H9 (cell line): ENCODE results near the gene ANKH. TPM values are rescaled to one million over a fixed set of nuclear protein-coding genes. Genes with fewer than 3 reads are reported as not detected.

Source experiments
- DNase-seq: peaks from one replicate; pipeline ENCODE4 v3.0.0-alpha.2; 2017
- H2AFZ ChIP-seq: one replicate; pipeline ENCODE4 v1.6.1; 2013; ENCODE audit warnings: mild to moderate bottlenecking, low read length, control low read depth, moderate library complexity
- H2AK5ac ChIP-seq: 2 replicates; pipeline ENCODE4 v1.6.1; 2013; ENCODE audit warnings: low read length, control low read depth, mixed read lengths; ENCODE audit not compliant: insufficient read length
- H2BK120ac ChIP-seq: one replicate; pipeline ENCODE4 v1.6.1; 2013; ENCODE audit warnings: low read depth, mild to moderate bottlenecking, low read length, control low read depth, inconsistent platforms; ENCODE audit not compliant: poor library complexity, severe bottlenecking
- H2BK12ac ChIP-seq: 2 replicates; pipeline ENCODE4 v1.6.1; 2013; ENCODE audit warnings: low read length, control low read depth, mixed read lengths, low read depth; ENCODE audit not compliant: insufficient read length
- H2BK15ac ChIP-seq: 2 replicates; pipeline ENCODE4 v1.6.1; 2013; ENCODE audit warnings: low read depth, low read length, control low read depth
- H2BK20ac ChIP-seq: one replicate; pipeline ENCODE4 v1.6.1; 2013; ENCODE audit warnings: low read depth, mild to moderate bottlenecking, low read length, control low read depth, inconsistent platforms; ENCODE audit not compliant: poor library complexity, severe bottlenecking
- H2BK5ac ChIP-seq: 2 replicates; pipeline ENCODE4 v1.6.1; 2013; ENCODE audit warnings: low read length, control low read depth, mixed read lengths; ENCODE audit not compliant: insufficient read length
- H3K14ac ChIP-seq: 2 replicates; pipeline ENCODE4 v1.6.1; 2013; ENCODE audit warnings: low read length, control low read depth; ENCODE audit not compliant: insufficient read depth
- H3K18ac ChIP-seq: 2 replicates; pipeline ENCODE4 v1.6.1; 2013; ENCODE audit warnings: low read depth, mild to moderate bottlenecking, mixed read lengths, low read length, control low read depth; ENCODE audit not compliant: insufficient read length
- H3K23ac ChIP-seq: 2 replicates; pipeline ENCODE4 v1.6.1; 2013; ENCODE audit warnings: low read length, control low read depth, mixed read lengths, low read depth; ENCODE audit not compliant: insufficient read length
- H3K23me2 ChIP-seq: 2 replicates; pipeline ENCODE4 v1.6.1; 2013; ENCODE audit warnings: low read depth, mild to moderate bottlenecking, mixed read lengths, low read length, control low read depth; ENCODE audit not compliant: insufficient read length, poor library complexity, severe bottlenecking
- H3K27ac ChIP-seq: 2 replicates; pipeline ENCODE4 v1.5.1; 2013; ENCODE audit warnings: low read length, control low read depth, mixed read lengths, low read depth; ENCODE audit not compliant: insufficient read length
- H3K27me3 ChIP-seq: 2 replicates; pipeline ENCODE4 v1.6.1; 2013; ENCODE audit warnings: low read length, control low read depth, inconsistent platforms; ENCODE audit not compliant: insufficient read depth
- H3K4ac ChIP-seq: 2 replicates; pipeline ENCODE4 v1.6.1; 2013; ENCODE audit warnings: low read depth, mild to moderate bottlenecking, control low read depth, inconsistent platforms, low read length, moderate library complexity
- H3K4me1 ChIP-seq: 2 replicates; pipeline ENCODE4 v1.6.1; 2013; ENCODE audit warnings: low read length, control low read depth, inconsistent platforms; ENCODE audit not compliant: insufficient read depth
- H3K4me2 ChIP-seq: 2 replicates; pipeline ENCODE4 v1.6.1; 2013; ENCODE audit warnings: low read length, control low read depth, mixed read lengths; ENCODE audit not compliant: insufficient read length, insufficient read depth
- H3K56ac ChIP-seq: 2 replicates; pipeline ENCODE4 v1.6.1; 2013; ENCODE audit warnings: low read depth, mild to moderate bottlenecking, mixed read lengths, low read length, control low read depth; ENCODE audit not compliant: insufficient read length
- H3K79me1 ChIP-seq: 2 replicates; pipeline ENCODE4 v1.6.1; 2013; ENCODE audit warnings: low read depth, mild to moderate bottlenecking, moderate library complexity, low read length, control low read depth, inconsistent platforms; ENCODE audit not compliant: insufficient read depth, poor library complexity, severe bottlenecking
- H3K79me2 ChIP-seq: 2 replicates; pipeline ENCODE4 v1.6.1; 2013; ENCODE audit warnings: low read length, control low read depth, inconsistent platforms; ENCODE audit not compliant: insufficient read depth
- H3K9ac ChIP-seq: 2 replicates; pipeline ENCODE4 v1.6.1; 2013; ENCODE audit warnings: low read length, control low read depth, mixed read lengths; ENCODE audit not compliant: insufficient read length; ENCODE audit errors: extremely low read depth
- H3K9me3 ChIP-seq: one replicate; pipeline ENCODE4 v1.6.1; 2013; ENCODE audit warnings: low read depth, low read length, inconsistent platforms; ENCODE audit not compliant: control insufficient read depth
- H3T11ph ChIP-seq: one replicate; pipeline ENCODE4 v1.6.1; 2013; ENCODE audit warnings: mild to moderate bottlenecking, low read length, control low read depth, inconsistent platforms
- H4K20me1 ChIP-seq: one replicate; pipeline ENCODE4 v1.6.1; 2013; ENCODE audit not compliant: control insufficient read depth, insufficient read length, insufficient read depth
- H4K5ac ChIP-seq: 2 replicates; pipeline ENCODE4 v1.6.1; 2013; ENCODE audit warnings: low read depth, mild to moderate bottlenecking, mixed read lengths, low read length, control low read depth; ENCODE audit not compliant: insufficient read length
- H4K8ac ChIP-seq: replicated peaks from 2 replicates; pipeline ENCODE4 v1.6.1; 2013; ENCODE audit warnings: low read length, control low read depth, mixed read lengths, low read depth; ENCODE audit not compliant: insufficient read length
- H4K91ac ChIP-seq: 2 replicates; pipeline ENCODE4 v1.6.1; 2013; ENCODE audit warnings: low read depth, mild to moderate bottlenecking, moderate library complexity, mixed read lengths, low read length, control low read depth; ENCODE audit not compliant: insufficient read length
- H3K27ac Mint-ChIP-seq, 3 experiments: 2 replicates in 2 of 3; 3 replicates in 1 of 3; pipeline ENCODE4 v1.8.0; 2020 to 2021; ENCODE audit warnings: mixed read lengths in 3 of 3, mild to moderate bottlenecking in 1 of 3, moderate library complexity in 1 of 3
- H3K27me3 Mint-ChIP-seq: 2 replicates; pipeline ENCODE4 v1.8.0; 2021; ENCODE audit warnings: low read depth, mild to moderate bottlenecking, moderate library complexity, mixed read lengths
- H3K36me3 Mint-ChIP-seq, 3 experiments: 2 replicates in 2 of 3; 3 replicates in 1 of 3; pipeline ENCODE4 v1.8.0; 2020 to 2021; ENCODE audit warnings: low read depth in 3 of 3, mixed read lengths in 3 of 3; ENCODE audit not compliant: insufficient read depth in 1 of 3
- H3K4me1 Mint-ChIP-seq, 2 experiments: 2 replicates each; pipeline ENCODE4 v1.8.0; 2020; ENCODE audit warnings: mixed read lengths in 2 of 2
- H3K4me3 Mint-ChIP-seq, 2 experiments: 2 replicates in 1 of 2; 3 replicates in 1 of 2; pipeline ENCODE4 v1.8.0; 2020 to 2021; ENCODE audit warnings: mild to moderate bottlenecking in 2 of 2, mixed read lengths in 2 of 2, moderate library complexity in 1 of 2
- H3K9me3 Mint-ChIP-seq, 2 experiments: 2 replicates in 1 of 2; 3 replicates in 1 of 2; pipeline ENCODE4 v1.8.0; 2020; ENCODE audit warnings: mild to moderate bottlenecking in 2 of 2, mixed read lengths in 2 of 2, moderate library complexity in 1 of 2
- WGBS: extraction: QIAGEN DNeasy Blood & Tissue Kit; methylation state at CpG from one replicate; pipeline ENCODE4 v1.1.7; 2013; ENCODE audit warnings: missing lambda C conversion rate, low lambda C conversion rate, mixed read lengths; ENCODE audit not compliant: insufficient read length; ENCODE audit errors: extremely low coverage; 5-methylcytosine and 5-hydroxymethylcytosine counted together
- total RNA-seq: library from RNA; stranded (reverse); gene quantifications from 2 replicates; pipeline ENCODE4 v1.2.1, GENCODE V29; 2021
- TF ChIP-seq, protein P1 (sequence below): fragments of 200-600 bp; sonication (generic); conservative IDR thresholded peaks from 3 replicates; pipeline ENCODE4 v1.8.0; 2021; ENCODE audit warnings: antibody characterized with exemption, mild to moderate bottlenecking

ANKH gene
- total RNA-seq, 1 experiment from 2014 or later = 9.6 TPM

DNA sequence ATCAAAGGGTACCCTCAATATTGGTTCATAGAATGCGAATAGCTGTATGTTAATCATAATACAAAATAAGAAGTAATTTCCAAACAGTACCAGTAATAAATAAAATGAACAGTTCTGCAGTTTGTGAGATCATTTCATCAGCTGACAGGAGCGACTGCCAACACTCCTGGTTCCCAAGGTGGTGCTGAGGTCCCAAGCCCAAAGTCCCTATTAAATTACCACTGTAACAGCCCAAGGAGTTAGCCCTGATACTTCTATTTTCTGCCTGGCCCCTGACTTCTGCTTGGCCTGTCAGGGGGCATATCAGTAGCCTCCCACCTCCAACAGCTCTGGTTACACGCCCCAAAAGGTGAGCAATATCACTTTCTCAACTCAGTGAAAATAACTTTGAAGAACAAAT is 47.1 kb downstream of the ANKH start:
- Histone ChIP-seq H2BK15ac (no peak overlapping the region), H3K18ac (no peak overlapping the region), H3K9ac (no peak overlapping the region), H3K27me3 (no peaks in the 10 kb centered on the region), H3K27ac (no peak overlapping the region), H3K4me1 (no peaks in the 10 kb centered on the region), H3K79me1 (no peaks in the 10 kb centered on the region), H3K4ac (no peak overlapping the region), H4K20me1 (no peaks in the 10 kb centered on the region), H3K23me2 (no peaks in the 10 kb centered on the region), H3K9me3 (no peaks in the 10 kb centered on the region), H3K23ac (no peak overlapping the region), H4K91ac (no peak overlapping the region), H3K56ac (no peak overlapping the region), H2BK5ac (no peak overlapping the region), H4K8ac (no peak overlapping the region), H2BK20ac (no peak overlapping the region), H2AFZ (no peak overlapping the region), H2BK12ac (no peak overlapping the region), H4K5ac (no peak overlapping the region), H2AK5ac (no peak overlapping the region), H3T11ph (no peak overlapping the region), H3K14ac (no peak overlapping the region), H2BK120ac (no peak overlapping the region), H3K4me2 (no peak overlapping the region), H3K79me2 (no peaks in the 10 kb centered on the region)
- Mint-ChIP-seq H3K4me1 (peaks cover under 1 to 3% of the 10 kb centered on the region in 2 experiments; a peak in 2 of 4 replicates), H3K36me3 (no peaks in the 10 kb centered on the region), H3K27me3 (no peaks in the 10 kb centered on the region), H3K9me3 (no peaks in the 10 kb centered on the region), H3K27ac (no peak overlapping the region), H3K4me3 (no peak overlapping the region)
- WGBS = no CpG with 5 or more reads among the region's 3 CpGs
- TF ChIP-seq, protein P1, sequence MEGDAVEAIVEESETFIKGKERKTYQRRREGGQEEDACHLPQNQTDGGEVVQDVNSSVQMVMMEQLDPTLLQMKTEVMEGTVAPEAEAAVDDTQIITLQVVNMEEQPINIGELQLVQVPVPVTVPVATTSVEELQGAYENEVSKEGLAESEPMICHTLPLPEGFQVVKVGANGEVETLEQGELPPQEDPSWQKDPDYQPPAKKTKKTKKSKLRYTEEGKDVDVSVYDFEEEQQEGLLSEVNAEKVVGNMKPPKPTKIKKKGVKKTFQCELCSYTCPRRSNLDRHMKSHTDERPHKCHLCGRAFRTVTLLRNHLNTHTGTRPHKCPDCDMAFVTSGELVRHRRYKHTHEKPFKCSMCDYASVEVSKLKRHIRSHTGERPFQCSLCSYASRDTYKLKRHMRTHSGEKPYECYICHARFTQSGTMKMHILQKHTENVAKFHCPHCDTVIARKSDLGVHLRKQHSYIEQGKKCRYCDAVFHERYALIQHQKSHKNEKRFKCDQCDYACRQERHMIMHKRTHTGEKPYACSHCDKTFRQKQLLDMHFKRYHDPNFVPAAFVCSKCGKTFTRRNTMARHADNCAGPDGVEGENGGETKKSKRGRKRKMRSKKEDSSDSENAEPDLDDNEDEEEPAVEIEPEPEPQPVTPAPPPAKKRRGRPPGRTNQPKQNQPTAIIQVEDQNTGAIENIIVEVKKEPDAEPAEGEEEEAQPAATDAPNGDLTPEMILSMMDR = no peak
- DNase-seq = no peak
